ENCODE data around the gene RMND1. TPM values are rescaled to one million over a fixed set of nuclear protein-coding genes. Genes with fewer than 3 reads are reported as not detected.

Gene RMND1
- total and polyA plus RNA-seq, 12 donors: 19.1 to 62.4 (median 26.1) TPM

GRCh38 chr6:151422981-151423380 is 28.9 kb downstream of the RMND1 start:
- Histone ChIP-seq H3K4me1 (replicated peaks in 1 of 2) (no peaks in the 10 kb centered on the region), H3K27me3 (no peaks in the 10 kb centered on the region), H3K9me3 (replicated peaks in 1 of 3) (no peaks in the 10 kb centered on the region), H3K27ac (no peak overlapping the region), H3K36me3 (replicated peaks in 1 of 2) (peaks cover 0 to 19% of the 10 kb centered on the region in 2 donors), H3K4me3 (no peak overlapping the region)
- WGBS, 4 donors: 79 to 83% (median 80%) methylated on average over 4 of the region's 4 CpGs
- intact Hi-C loops (cut with DNase I): no loop called here
- TF ChIP-seq POLR2A (IDR thresholded peaks at IDR 0.05) (no peak), CTCF (IDR thresholded peaks at IDR 0.05) (no peak)
- no peak for DNase-seq

DNA sequence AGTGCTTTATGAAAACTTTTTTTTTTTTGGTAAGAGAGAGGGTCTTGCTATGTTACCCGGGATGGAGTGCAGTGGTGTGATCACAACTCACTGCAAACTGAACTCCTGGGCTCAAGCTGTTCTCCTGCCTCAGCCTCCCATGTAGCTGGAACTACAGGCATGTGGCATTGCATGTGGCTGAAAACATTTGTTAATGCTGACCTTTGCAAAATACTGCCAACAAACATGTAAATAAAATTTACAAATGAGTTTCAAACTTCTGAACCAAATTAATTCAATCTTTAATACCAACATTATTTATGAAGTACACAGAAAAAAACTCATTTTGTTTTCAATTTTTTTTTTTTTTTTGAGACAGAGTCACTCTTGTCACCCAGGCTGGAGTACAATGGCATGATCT is 34.4 kb downstream of the RMND1 start:
- no peaks in the 10 kb centered on the region for H3K27me3 ChIP-seq
- TF ChIP-seq POLR2A (IDR thresholded peaks at IDR 0.05) (no peak), CTCF (IDR thresholded peaks at IDR 0.05) (no peak)
- no peaks in the 10 kb centered on the region for H3K4me1 ChIP-seq (replicated peaks in 1 of 2)
- H3K36me3 ChIP-seq (replicated peaks in 1 of 2): peaks cover 0 to 32% of the 10 kb centered on the region in 2 donors
- H3K9me3 ChIP-seq (replicated peaks in 1 of 3): peaks cover 0 to 4% (median 0%) of the 10 kb centered on the region in 3 donors
- intact Hi-C loops (cut with DNase I): no loop called here
- H3K4me3 ChIP-seq: no peak overlapping the region
- no peak for DNase-seq
- WGBS, 4 donors: 80 to 97% (median 93%) methylated on average over 1 of the region's 1 CpG
- no peak overlapping the region for H3K27ac ChIP-seq

GRCh38 chr6:151414641-151415260 is 37.2 kb downstream of the RMND1 start:
- Histone ChIP-seq H3K36me3 (replicated peaks in 1 of 2) (peaks cover 0 to 20% of the 10 kb centered on the region in 2 donors), H3K4me1 (replicated peaks in 1 of 2) (no peaks in the 10 kb centered on the region), H3K9me3 (replicated peaks in 1 of 3) (peaks cover 0 to 4% (median 0%) of the 10 kb centered on the region in 3 donors), H3K27ac (no peak overlapping the region), H3K4me3 (no peak overlapping the region), H3K27me3 (no peaks in the 10 kb centered on the region)
- no peak for TF ChIP-seq CTCF (IDR thresholded peaks at IDR 0.05)
- TF ChIP-seq POLR2A (IDR thresholded peaks at IDR 0.05): no peak
- WGBS, 4 donors: 77 to 87% (median 81%) methylated on average over 3 of the region's 3 CpGs
- DNase-seq: no peak
- intact Hi-C loops (cut with DNase I): no loop called here

DNA sequence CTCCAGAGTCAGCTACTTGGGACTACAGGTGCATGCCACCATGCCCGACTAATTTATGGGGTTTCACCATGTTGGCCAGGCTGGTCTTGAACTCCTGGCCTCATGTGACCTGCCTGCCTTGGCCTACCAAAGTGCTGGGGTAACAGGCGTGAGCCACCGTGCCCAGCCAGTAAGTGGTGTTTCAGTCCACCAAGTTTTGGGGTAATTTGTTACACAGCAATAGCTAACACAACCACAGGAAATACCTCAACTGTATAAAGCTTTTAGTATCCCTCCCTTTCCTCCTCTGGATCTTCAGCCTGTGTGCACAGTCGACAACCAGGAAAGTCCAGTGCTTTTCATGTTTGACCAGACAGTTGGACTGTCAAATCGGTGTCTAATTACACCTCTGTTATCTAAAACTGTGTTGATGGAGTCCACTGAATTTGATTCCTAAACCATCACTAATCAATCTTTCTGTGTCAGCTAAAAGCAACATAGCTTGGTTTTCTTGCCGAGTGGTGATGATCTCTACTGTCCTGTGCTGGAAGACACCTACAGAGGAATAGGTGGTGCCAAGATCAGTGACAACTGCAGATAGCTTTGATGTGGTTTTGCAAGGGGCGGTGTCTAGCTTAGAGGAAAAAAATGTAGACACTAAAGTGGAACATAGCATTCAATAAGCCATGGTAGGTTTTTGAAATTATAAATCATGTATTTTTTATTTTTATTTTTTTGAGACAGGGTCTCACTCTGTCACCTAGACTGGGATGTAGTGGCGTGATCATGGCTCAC is 38.4 kb downstream of the RMND1 start:
- intact Hi-C loops (cut with DNase I): no loop called here
- Histone ChIP-seq H3K4me3 (no peak overlapping the region), H3K9me3 (replicated peaks in 1 of 3) (peaks cover 0 to 4% (median 0%) of the 10 kb centered on the region in 3 donors), H3K27me3 (no peaks in the 10 kb centered on the region), H3K36me3 (replicated peaks in 1 of 2) (peaks cover 0 to 18% of the 10 kb centered on the region in 2 donors), H3K4me1 (replicated peaks in 1 of 2) (no peaks in the 10 kb centered on the region), H3K27ac (no peak overlapping the region)
- TF ChIP-seq POLR2A (IDR thresholded peaks at IDR 0.05): no peak
- WGBS, 4 donors: 92 to 97% (median 96%) methylated on average over 8 of the region's 8 CpGs
- DNase-seq: no peak

Measured in adrenal gland (tissue), 12 donors.